ENCODE measurements around the gene DEFB132. TPM values are rescaled to one million over a fixed set of nuclear protein-coding genes. Genes with fewer than 3 reads are reported as not detected.

Gene DEFB132
- total and polyA plus RNA-seq, 2 of the 4 experiments (the other 2 are of a cell fraction) = not detected

DNA sequence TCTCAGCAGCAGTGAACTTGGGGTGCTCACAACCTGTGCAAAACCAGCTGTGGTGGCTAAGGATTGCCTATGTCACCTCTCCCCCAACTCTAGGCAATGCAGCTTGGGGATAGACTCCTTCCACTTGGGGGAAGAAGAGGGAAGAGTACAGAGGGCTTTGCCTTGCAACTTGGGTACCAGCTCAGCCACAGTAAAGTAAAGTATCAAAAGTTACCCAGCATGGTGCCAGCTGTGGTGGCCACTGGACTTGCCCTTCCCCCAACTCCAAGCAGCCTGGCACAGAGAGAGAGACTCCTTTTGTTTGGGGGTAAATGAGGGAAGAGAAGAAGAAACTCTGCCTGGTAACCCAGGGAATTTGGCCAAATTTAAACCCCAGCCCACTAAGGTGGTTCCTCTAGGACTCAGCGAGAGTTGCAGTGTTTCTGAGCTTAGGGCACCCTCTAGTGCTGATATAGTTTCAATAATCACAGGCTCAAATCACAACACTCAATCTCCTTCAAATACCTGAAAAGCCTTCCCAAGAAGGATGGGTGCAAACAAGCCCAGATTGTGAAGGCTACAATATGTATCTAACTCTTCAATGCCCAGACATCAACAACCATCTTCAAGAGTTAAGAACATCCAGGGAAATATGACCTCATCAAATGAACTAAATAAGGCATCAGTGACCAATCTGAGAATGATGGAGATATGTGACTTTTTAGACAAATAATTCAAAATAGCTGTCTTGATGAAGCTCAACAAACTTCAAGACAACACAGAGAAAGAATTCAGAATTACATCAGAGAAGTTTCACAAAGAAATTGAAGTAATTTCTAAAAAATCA lies 38.0 kb upstream of the DEFB132 start:
- no peak overlapping the region for H3K4me2 ChIP-seq (ENCODE audit: low read depth, low read length)
- TF ChIP-seq POLR2A (IDR thresholded peaks at IDR 0.05; ENCODE audit: low read depth, low read length) (no peak), BHLHE40 (IDR thresholded peaks at IDR 0.05; ENCODE audit: low read depth, low read length) (no peak), RFX5 (IDR thresholded peaks at IDR 0.05; ENCODE audit: low read depth, low read length) (no peak), RAD21 (IDR thresholded peaks at IDR 0.05; ENCODE audit: low read length) (peak; percentile 43), FOS (IDR thresholded peaks at IDR 0.05; ENCODE audit: low read depth, low read length) (no peak), MXI1 (IDR thresholded peaks at IDR 0.05; ENCODE audit: borderline replicate concordance, low read depth, low read length) (no peak), CEBPB (IDR thresholded peaks at IDR 0.05; ENCODE audit: low read depth, low read length) (no peak), RCOR1 (IDR thresholded peaks at IDR 0.05; ENCODE audit: insufficient replicate concordance, low read length) (no peak), SMC3 (IDR thresholded peaks at IDR 0.05; ENCODE audit: low read depth, low read length) (0 out of 2 replicates have a peak, but pooled peaks have one; percentile 7), MAZ (IDR thresholded peaks at IDR 0.05; ENCODE audit: borderline replicate concordance, low read depth, low read length) (no peak)
- TF ChIP-seq, protein P1, sequence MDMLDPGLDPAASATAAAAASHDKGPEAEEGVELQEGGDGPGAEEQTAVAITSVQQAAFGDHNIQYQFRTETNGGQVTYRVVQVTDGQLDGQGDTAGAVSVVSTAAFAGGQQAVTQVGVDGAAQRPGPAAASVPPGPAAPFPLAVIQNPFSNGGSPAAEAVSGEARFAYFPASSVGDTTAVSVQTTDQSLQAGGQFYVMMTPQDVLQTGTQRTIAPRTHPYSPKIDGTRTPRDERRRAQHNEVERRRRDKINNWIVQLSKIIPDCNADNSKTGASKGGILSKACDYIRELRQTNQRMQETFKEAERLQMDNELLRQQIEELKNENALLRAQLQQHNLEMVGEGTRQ (IDR thresholded peaks at IDR 0.05; ENCODE audit: low read depth, low read length) = no peak
- TF ChIP-seq, protein P2, sequence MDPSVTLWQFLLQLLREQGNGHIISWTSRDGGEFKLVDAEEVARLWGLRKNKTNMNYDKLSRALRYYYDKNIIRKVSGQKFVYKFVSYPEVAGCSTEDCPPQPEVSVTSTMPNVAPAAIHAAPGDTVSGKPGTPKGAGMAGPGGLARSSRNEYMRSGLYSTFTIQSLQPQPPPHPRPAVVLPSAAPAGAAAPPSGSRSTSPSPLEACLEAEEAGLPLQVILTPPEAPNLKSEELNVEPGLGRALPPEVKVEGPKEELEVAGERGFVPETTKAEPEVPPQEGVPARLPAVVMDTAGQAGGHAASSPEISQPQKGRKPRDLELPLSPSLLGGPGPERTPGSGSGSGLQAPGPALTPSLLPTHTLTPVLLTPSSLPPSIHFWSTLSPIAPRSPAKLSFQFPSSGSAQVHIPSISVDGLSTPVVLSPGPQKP (IDR thresholded peaks at IDR 0.05; ENCODE audit: borderline replicate concordance, low read depth, low read length) = no peak
- TF ChIP-seq, protein P3, sequence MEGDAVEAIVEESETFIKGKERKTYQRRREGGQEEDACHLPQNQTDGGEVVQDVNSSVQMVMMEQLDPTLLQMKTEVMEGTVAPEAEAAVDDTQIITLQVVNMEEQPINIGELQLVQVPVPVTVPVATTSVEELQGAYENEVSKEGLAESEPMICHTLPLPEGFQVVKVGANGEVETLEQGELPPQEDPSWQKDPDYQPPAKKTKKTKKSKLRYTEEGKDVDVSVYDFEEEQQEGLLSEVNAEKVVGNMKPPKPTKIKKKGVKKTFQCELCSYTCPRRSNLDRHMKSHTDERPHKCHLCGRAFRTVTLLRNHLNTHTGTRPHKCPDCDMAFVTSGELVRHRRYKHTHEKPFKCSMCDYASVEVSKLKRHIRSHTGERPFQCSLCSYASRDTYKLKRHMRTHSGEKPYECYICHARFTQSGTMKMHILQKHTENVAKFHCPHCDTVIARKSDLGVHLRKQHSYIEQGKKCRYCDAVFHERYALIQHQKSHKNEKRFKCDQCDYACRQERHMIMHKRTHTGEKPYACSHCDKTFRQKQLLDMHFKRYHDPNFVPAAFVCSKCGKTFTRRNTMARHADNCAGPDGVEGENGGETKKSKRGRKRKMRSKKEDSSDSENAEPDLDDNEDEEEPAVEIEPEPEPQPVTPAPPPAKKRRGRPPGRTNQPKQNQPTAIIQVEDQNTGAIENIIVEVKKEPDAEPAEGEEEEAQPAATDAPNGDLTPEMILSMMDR (conservative IDR thresholded peaks at IDR 0.05; ENCODE audit: low read depth, low read length) = peak; percentile 43
- no peak overlapping the region for H2AK9ac ChIP-seq (replicated peaks; ENCODE audit: low read depth, low read length, poor library complexity)
- H3K4me1 ChIP-seq (ENCODE audit: control insufficient read depth, insufficient read depth, low read length) = no peaks in the 10 kb centered on the region
- no peak overlapping the region for H4K8ac ChIP-seq (ENCODE audit: low read depth in 2 of 2, low read length in 2 of 2)
- H4K5ac ChIP-seq (ENCODE audit: low read depth, low read length) = no peak overlapping the region
- H3K27me3 ChIP-seq (ENCODE audit: control insufficient read depth, insufficient read depth, low read length) = peaks cover 3% of the 10 kb centered on the region
- CTCF ChIA-PET = interaction anchor here (1.2 to 1.5 kb wide), 2 partner anchors 12 to 111 kb away, joined by 3 to 5 read pairs; no protein-coding TSS in a partner anchor
- no peak overlapping the region for H2BK5ac ChIP-seq (ENCODE audit: low read depth, low read length, poor library complexity, severe bottlenecking)
- WGBS, 2 experiments (ENCODE audit: extremely low coverage in 2 of 2, insufficient read length in 1 of 2) = no CpG with 5 or more reads among the region's 1 CpG
- H2BK20ac ChIP-seq (ENCODE audit: low read depth, low read length) = no peak overlapping the region
- no peaks in the 10 kb centered on the region for H3K79me1 ChIP-seq (ENCODE audit: low read depth in 1 of 2, low read length in 2 of 2)
- H3K4ac ChIP-seq (ENCODE audit: low read depth, low read length) = no peak overlapping the region
- DNase-seq = peak; percentile 7
- H2AFZ ChIP-seq (replicated peaks; ENCODE audit: low read length, poor library complexity) = no peak overlapping the region
- no peak overlapping the region for H3K18ac ChIP-seq (ENCODE audit: low read depth, low read length)
- no peaks in the 10 kb centered on the region for H3K9me3 ChIP-seq (ENCODE audit: control insufficient read depth, insufficient read depth, low read length)
- BruUV-seq (replicated peaks) = no TSS peak
- no peaks in the 10 kb centered on the region for H3K9me1 ChIP-seq (ENCODE audit: insufficient read depth, low read length)
- no peak overlapping the region for H3K27ac ChIP-seq (ENCODE audit: insufficient read depth, low read length)
- no peaks in the 10 kb centered on the region for H3K36me3 ChIP-seq (ENCODE audit: control insufficient read depth, insufficient read depth, low read length)
- H3K14ac ChIP-seq (replicated peaks; ENCODE audit: low read depth, low read length) = no peak overlapping the region
- intact Hi-C loops (cut with micrococcal nuclease) = no loop called here
- no peaks in the 10 kb centered on the region for H4K20me1 ChIP-seq (ENCODE audit: insufficient read depth, low read length)
- H3K23ac ChIP-seq (ENCODE audit: low read depth, low read length) = no peak overlapping the region
- H3K9ac ChIP-seq (ENCODE audit: low read depth, low read length) = no peak overlapping the region
- no peak overlapping the region for H2BK15ac ChIP-seq (ENCODE audit: low read depth, low read length)
- H2AK5ac ChIP-seq (ENCODE audit: low read depth, low read length) = no peak overlapping the region
- peak; percentile 75 for ATAC-seq (ENCODE audit: low read depth)
- dilution Hi-C loops (cut with HindIII; ENCODE audit: low sequenced_read_pairs, unreplicated experiment) = no loop called here
- no peak overlapping the region for H2BK120ac ChIP-seq (ENCODE audit: low read depth, low read length)
- POLR2A ChIA-PET (ENCODE audit: unreplicated experiment) = no interaction called here
- H3K4me3 ChIP-seq (ENCODE audit: insufficient read depth, low read depth, low read length) = no peak overlapping the region
- in situ Hi-C loops (cut with MboI; ENCODE audit: low sequenced_read_pairs) = loop anchor here (10.0 kb wide), 1 partner anchor 115 kb away; no protein-coding TSS in a partner anchor
- H3K56ac ChIP-seq (ENCODE audit: extremely low read depth, insufficient read depth, low read length) = no peak overlapping the region
- no peak overlapping the region for H4K91ac ChIP-seq (ENCODE audit: insufficient read depth, low read depth, low read length)
